GM18499 (cell line): Measurements from ENCODE around the gene WASF1.
"Not testable (repeated sequence)": the region's sequence is repeated elsewhere in the genome, so short reads cannot be mapped to it uniquely, and the experiment has no call there.

Source experiments
- ATAC-seq: cut with Tn5 transposase; IDR thresholded peaks from one replicate; pipeline ENCODE4 v1.9.1; 2021; ENCODE audit warnings: moderate number of reproducible peaks; ENCODE audit not compliant: insufficient read depth, unreplicated experiment

WASF1 gene

GRCh38 chr6:110178626-110179405 lies 654 bp downstream of the WASF1 start:
- no peak for ATAC-seq

DNA sequence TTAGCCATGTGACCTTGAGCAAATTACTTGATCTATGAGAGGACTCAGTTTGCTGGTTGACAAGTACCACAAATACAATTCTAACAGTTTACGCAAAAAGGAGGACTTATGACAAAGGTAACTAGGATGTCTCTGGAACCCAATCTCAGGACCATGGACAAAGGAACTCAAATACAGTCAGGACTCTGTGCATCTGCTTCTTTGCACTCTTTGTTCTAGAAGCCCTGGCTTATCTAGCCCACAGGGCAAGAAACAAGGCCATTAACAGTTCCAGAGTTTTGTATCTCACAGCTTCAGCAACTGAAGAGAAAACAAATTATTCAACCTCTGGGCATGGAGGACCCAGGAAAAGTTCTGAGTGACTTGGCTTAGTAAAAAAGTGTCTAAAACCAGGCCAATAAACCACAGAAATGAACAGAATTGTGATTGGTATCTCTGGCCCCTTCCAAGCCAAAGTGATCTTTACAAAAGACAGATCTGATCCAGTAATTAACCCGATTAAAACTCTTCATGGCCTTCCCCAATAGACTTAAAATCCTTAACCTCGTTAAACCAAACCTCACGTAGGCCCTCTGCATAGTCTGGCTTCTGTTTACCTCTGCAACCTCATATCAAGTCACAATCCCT lies 5.9 kb downstream of the WASF1 start:
- ATAC-seq: no peak

- no peak for ATAC-seq
Measured at GRCh38 chr6:110170081-110170480, 9.4 kb downstream of the WASF1 start.

GRCh38 chr6:110158479-110158878 lies 21.0 kb downstream of the WASF1 start:
- ATAC-seq: no peak

GRCh38 chr6:110147870-110148269 lies 31.6 kb downstream of the WASF1 start:
- ATAC-seq: no peak

GRCh38 chr6:110140650-110141049 lies 38.8 kb downstream of the WASF1 start:
- ATAC-seq: no peak

DNA sequence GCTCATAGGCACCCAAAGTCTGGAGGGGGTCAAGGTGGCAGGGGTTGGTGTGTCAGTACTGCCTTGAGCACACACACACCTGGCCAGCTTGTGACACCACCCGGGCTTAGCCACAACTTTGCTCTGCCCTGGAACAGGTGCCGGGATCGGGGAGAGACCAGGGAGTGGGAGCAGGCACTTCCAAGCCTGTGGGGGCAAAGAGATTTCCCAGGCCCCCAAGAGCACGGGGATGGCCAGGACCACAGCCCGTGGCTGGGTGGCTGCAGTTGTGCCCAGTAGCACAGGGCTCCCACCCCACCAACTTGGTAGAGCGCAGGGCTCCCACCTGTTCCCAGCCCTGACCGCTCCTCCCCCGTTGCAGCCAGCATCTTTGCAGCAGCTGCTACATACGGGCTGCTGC lies 40.4 kb downstream of the WASF1 start:
- ATAC-seq: no peak

DNA sequence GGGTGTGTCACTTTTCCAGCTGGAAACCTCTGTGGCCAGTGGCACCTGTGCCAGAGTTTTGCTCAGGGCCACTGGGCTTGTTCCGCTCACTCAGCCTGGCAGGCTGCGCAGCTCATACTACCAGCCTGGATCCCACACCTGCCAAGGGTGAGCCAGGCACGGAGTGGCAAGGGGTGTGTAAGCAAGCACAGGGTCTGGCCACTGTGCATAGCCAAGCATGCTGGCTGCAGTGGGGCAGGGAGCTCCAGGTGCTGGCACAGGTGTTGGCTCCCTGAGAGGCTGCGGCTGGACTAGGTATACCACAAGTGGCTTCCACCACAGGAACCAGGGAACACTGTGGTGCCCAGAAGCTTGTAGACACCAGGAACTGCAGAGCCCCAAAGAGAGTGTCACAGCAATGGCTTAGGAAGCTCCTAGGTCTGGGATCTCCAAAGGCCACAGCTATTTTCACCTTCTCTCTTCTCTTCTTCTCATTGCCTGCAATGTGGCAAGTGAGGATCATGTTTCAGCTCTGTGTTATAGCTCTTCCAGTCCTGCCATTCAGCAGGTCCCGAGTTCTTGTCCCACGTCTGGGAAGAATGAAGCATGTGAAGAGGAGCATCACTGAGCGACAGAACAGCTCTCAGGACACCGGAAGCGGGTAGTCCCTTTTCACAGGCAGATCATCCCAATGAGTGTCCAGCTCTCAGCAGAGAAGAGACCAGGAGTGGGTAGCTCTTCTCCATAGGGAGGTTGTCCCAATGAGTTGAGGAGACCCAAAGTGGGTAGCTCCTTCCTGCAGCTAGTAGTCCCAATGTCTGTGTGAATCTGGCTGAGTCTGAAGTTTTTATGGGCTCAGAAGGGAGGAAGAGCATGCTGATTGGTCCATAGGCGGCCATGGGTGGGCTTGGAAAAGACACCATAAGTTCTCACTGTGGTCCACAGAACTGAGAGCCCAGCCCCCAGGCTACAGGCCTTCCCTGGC lies 41.3 kb downstream of the WASF1 start:
- no peak for ATAC-seq

GRCh38 chr6:110130362-110130761 lies 49.1 kb downstream of the WASF1 start:
- ATAC-seq: no peak

- ATAC-seq: no peak
Measured at GRCh38 chr6:110128418-110128817, 51.1 kb downstream of the WASF1 start.

GRCh38 chr6:110125361-110125760 lies 54.1 kb downstream of the WASF1 start:
- no peak for ATAC-seq

DNA sequence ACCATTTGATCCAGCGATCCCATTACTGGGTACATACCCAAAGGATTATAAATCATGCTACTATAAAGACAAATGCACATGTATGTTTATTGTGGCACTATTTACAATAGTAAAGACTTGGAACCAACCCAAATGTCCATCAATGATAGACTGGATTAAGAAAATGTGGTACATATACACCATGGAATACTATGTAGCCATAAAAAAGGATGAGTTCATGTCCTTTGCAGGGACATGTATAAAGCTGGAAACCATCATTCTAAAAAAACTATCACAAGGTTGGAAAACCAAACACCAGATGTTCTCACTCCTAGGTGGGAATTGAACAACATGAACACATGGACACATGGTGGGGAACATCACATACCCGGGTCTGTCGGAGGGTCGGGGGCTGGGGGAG lies 57.8 kb downstream of the WASF1 start:
- not testable (repeated sequence) for ATAC-seq

DNA sequence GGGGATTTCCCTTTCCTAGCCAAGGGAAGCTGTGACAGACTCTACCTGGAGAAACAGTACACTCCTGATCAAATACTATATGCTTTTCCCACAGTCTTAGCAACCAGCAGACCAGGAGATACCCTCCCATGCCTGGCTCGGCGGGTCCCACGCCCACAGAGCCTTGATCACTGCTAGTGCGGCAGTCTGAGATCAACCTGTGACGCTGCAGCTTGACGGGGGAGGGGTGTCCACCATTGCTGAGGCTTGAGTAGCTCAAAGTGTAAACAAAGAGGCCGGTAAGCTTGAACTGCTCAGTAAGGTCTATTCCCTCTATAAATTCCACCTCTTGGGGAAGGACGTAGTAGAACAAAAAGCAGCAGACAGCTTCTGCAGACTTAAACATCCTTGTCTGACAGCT lies 63.2 kb downstream of the WASF1 start:
- ATAC-seq: no peak

GRCh38 chr6:110114004-110114403 lies 65.5 kb downstream of the WASF1 start:
- no peak for ATAC-seq

DNA sequence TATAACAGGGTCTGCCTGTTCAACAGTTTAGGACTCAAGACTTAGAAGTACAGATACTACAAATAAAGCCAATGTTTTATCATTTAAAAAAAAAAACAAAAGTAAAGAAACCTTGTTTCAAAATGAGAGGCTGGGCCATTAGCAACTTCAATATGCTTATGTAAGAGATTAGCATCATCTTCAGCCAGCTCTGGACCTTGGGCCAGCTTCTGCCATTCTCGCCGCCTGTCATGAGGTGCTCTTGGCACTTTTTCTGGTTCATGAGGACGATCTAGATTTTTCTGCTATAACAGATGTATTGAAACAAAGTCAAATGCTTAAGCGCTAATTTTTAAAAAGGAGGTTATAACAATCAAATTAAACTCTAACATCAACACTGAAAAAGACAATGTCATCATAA lies 74.2 kb downstream of the WASF1 start:
- no peak for ATAC-seq

GRCh38 chr6:110103260-110103659 lies 76.2 kb downstream of the WASF1 start:
- no peak for ATAC-seq

- no peak for ATAC-seq
Measured at GRCh38 chr6:110102411-110102810, 77.1 kb downstream of the WASF1 start.

DNA sequence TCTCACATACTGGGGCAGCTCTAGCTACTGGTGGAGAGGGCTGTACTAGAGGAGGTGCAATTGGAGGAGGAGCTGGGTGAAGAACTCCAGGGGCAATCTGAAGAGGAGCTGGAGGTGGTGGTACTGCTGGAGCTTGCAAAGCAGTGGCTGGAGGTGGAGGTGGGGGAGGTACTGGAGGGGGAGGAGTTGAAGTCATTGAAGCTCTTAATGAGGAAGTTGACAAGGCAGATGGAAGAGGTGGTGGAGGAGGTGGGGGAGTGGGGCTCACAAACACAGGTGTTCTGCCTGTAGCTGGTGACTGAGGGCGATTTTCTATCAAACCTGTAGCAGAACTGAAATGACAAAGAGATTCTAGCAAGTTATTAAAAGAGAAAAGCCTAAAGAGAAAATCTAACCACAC lies 77.6 kb downstream of the WASF1 start:
- no peak for ATAC-seq

DNA sequence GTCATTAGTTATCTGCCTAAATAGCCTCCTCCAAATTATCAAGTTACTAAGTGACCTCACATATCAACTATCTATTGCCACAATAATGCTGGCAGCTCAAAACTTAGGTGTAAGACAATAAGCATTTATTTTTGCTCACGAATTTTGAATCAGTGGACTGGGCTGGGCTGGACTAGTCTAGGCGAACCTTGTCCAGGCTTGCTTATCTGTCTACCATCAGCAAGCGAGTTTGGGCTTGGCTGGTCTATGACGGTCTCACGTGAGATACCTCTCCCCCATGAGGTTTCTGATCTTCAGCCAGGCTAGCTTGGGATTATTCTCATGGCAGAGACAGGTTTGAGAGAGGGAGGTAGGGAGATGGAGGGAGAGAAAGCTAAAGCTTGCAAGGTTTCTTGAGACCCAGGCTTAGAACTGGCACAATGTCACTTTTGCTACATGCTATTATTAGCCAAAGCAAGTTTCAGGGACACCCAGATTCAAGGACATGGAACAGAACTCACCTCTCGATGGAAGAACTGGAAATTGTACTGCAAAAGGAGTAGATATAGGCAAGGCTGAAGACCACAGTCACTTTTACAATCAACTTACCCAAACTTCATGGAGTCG lies 80.9 kb downstream of the WASF1 start:
- ATAC-seq: no peak

GRCh38 chr6:110097443-110097842 lies 82.0 kb downstream of the WASF1 start:
- ATAC-seq: no peak

DNA sequence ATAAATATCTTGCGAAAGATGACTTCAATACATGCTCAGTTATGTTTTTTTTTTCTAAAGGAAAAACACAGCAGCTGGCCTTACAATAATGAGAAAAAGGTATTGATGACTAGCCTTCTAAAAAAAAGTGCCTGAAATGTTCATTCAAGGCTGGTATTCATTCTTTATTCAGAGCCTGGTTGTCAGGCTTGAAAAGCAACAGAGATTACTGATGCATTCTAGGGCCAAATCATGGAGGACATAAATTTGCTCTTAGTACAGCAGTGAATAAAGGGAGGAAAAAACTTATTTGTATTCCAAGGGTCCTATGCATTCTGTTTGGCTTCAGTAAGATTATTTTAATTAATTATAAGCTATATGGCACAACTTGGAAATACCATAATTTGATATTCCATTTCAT lies 83.5 kb downstream of the WASF1 start:
- ATAC-seq: no peak
